ENCODE results near the gene HTR4.

The HTR4 gene

GRCh38 chr5:148491015-148491792 is 163.1 kb downstream of the HTR4 start:
- Histone ChIP-seq H3K9ac (ENCODE audit: low read depth in 1 of 2, low read length in 2 of 2) (no peak overlapping the region), H3K9me3 (ENCODE audit: control insufficient read depth in 1 of 2, low read length in 2 of 2) (no peaks in the 10 kb centered on the region), H3K27me3 (ENCODE audit: control insufficient read depth in 1 of 2, insufficient read depth in 2 of 2, low read length in 2 of 2) (no peaks in the 10 kb centered on the region), H3K4me1 (ENCODE audit: control insufficient read depth in 1 of 2, insufficient read depth in 2 of 2, low read length in 2 of 2) (no peaks in the 10 kb centered on the region), H3K36me3 (ENCODE audit: control insufficient read depth in 1 of 2, insufficient read depth in 2 of 2, low read length in 2 of 2) (peaks cover 0 to 2% of the 10 kb centered on the region in 2 donors), H3K4me3 (ENCODE audit: low read depth in 1 of 2, low read length in 2 of 2) (no peak overlapping the region), H3K27ac (ENCODE audit: low read depth, low read length) (no peak overlapping the region)

GRCh38 chr5:148488757-148489156 is 165.6 kb downstream of the HTR4 start:
- Histone ChIP-seq H3K27ac (ENCODE audit: low read depth, low read length) (no peak overlapping the region), H3K4me3 (ENCODE audit: low read depth in 1 of 2, low read length in 2 of 2) (no peak overlapping the region), H3K36me3 (ENCODE audit: control insufficient read depth in 1 of 2, insufficient read depth in 2 of 2, low read length in 2 of 2) (peaks cover 0 to 2% of the 10 kb centered on the region in 2 donors), H3K9ac (ENCODE audit: low read depth in 1 of 2, low read length in 2 of 2) (no peak overlapping the region), H3K27me3 (ENCODE audit: control insufficient read depth in 1 of 2, insufficient read depth in 2 of 2, low read length in 2 of 2) (no peaks in the 10 kb centered on the region), H3K9me3 (ENCODE audit: control insufficient read depth in 1 of 2, low read length in 2 of 2) (no peaks in the 10 kb centered on the region), H3K4me1 (ENCODE audit: control insufficient read depth in 1 of 2, insufficient read depth in 2 of 2, low read length in 2 of 2) (no peaks in the 10 kb centered on the region)

GRCh38 chr5:148486456-148486855 is 167.9 kb downstream of the HTR4 start:
- Histone ChIP-seq H3K4me1 (ENCODE audit: control insufficient read depth in 1 of 2, insufficient read depth in 2 of 2, low read length in 2 of 2) (no peaks in the 10 kb centered on the region), H3K9ac (ENCODE audit: low read depth in 1 of 2, low read length in 2 of 2) (no peak overlapping the region), H3K9me3 (ENCODE audit: control insufficient read depth in 1 of 2, low read length in 2 of 2) (no peaks in the 10 kb centered on the region), H3K27me3 (ENCODE audit: control insufficient read depth in 1 of 2, insufficient read depth in 2 of 2, low read length in 2 of 2) (no peaks in the 10 kb centered on the region), H3K4me3 (ENCODE audit: low read depth in 1 of 2, low read length in 2 of 2) (no peak overlapping the region), H3K27ac (ENCODE audit: low read depth, low read length) (no peak overlapping the region), H3K36me3 (ENCODE audit: control insufficient read depth in 1 of 2, insufficient read depth in 2 of 2, low read length in 2 of 2) (no peaks in the 10 kb centered on the region)

- no peak overlapping the region for H3K4me3 ChIP-seq (ENCODE audit: low read depth in 1 of 2, low read length in 2 of 2)
- H3K27ac ChIP-seq (ENCODE audit: low read depth, low read length), result no peak overlapping the region
- no peaks in the 10 kb centered on the region for H3K36me3 ChIP-seq (ENCODE audit: control insufficient read depth in 1 of 2, insufficient read depth in 2 of 2, low read length in 2 of 2)
- no peak overlapping the region for H3K9ac ChIP-seq (ENCODE audit: low read depth in 1 of 2, low read length in 2 of 2)
- H3K27me3 ChIP-seq (ENCODE audit: control insufficient read depth in 1 of 2, insufficient read depth in 2 of 2, low read length in 2 of 2), result no peaks in the 10 kb centered on the region
- H3K9me3 ChIP-seq (ENCODE audit: control insufficient read depth in 1 of 2, low read length in 2 of 2), result no peaks in the 10 kb centered on the region
- no peaks in the 10 kb centered on the region for H3K4me1 ChIP-seq (ENCODE audit: control insufficient read depth in 1 of 2, insufficient read depth in 2 of 2, low read length in 2 of 2)
Observed at GRCh38 chr5:148484651-148485050, 169.7 kb downstream of the HTR4 start.

GRCh38 chr5:148483750-148484149 is 170.6 kb downstream of the HTR4 start:
- no peak overlapping the region for H3K27ac ChIP-seq (ENCODE audit: low read depth, low read length)
- no peaks in the 10 kb centered on the region for H3K4me1 ChIP-seq (ENCODE audit: control insufficient read depth in 1 of 2, insufficient read depth in 2 of 2, low read length in 2 of 2)
- no peaks in the 10 kb centered on the region for H3K27me3 ChIP-seq (ENCODE audit: control insufficient read depth in 1 of 2, insufficient read depth in 2 of 2, low read length in 2 of 2)
- no peaks in the 10 kb centered on the region for H3K36me3 ChIP-seq (ENCODE audit: control insufficient read depth in 1 of 2, insufficient read depth in 2 of 2, low read length in 2 of 2)
- H3K4me3 ChIP-seq (ENCODE audit: low read depth in 1 of 2, low read length in 2 of 2), result no peak overlapping the region
- H3K9me3 ChIP-seq (ENCODE audit: control insufficient read depth in 1 of 2, low read length in 2 of 2), result no peaks in the 10 kb centered on the region
- H3K9ac ChIP-seq (ENCODE audit: low read depth in 1 of 2, low read length in 2 of 2), result no peak overlapping the region

GRCh38 chr5:148482697-148483462 is 171.4 kb downstream of the HTR4 start:
- Histone ChIP-seq H3K4me3 (ENCODE audit: low read depth in 1 of 2, low read length in 2 of 2) (no peak overlapping the region), H3K36me3 (ENCODE audit: control insufficient read depth in 1 of 2, insufficient read depth in 2 of 2, low read length in 2 of 2) (no peaks in the 10 kb centered on the region), H3K27me3 (ENCODE audit: control insufficient read depth in 1 of 2, insufficient read depth in 2 of 2, low read length in 2 of 2) (no peaks in the 10 kb centered on the region), H3K9me3 (ENCODE audit: control insufficient read depth in 1 of 2, low read length in 2 of 2) (no peaks in the 10 kb centered on the region), H3K9ac (ENCODE audit: low read depth in 1 of 2, low read length in 2 of 2) (no peak overlapping the region), H3K4me1 (ENCODE audit: control insufficient read depth in 1 of 2, insufficient read depth in 2 of 2, low read length in 2 of 2) (no peaks in the 10 kb centered on the region), H3K27ac (ENCODE audit: low read depth, low read length) (no peak overlapping the region)

GRCh38 chr5:148482196-148482595 is 172.1 kb downstream of the HTR4 start:
- no peak overlapping the region for H3K4me3 ChIP-seq (ENCODE audit: low read depth in 1 of 2, low read length in 2 of 2)
- H3K27ac ChIP-seq (ENCODE audit: low read depth, low read length), result no peak overlapping the region
- no peaks in the 10 kb centered on the region for H3K4me1 ChIP-seq (ENCODE audit: control insufficient read depth in 1 of 2, insufficient read depth in 2 of 2, low read length in 2 of 2)
- H3K36me3 ChIP-seq (ENCODE audit: control insufficient read depth in 1 of 2, insufficient read depth in 2 of 2, low read length in 2 of 2), result no peaks in the 10 kb centered on the region
- no peaks in the 10 kb centered on the region for H3K27me3 ChIP-seq (ENCODE audit: control insufficient read depth in 1 of 2, insufficient read depth in 2 of 2, low read length in 2 of 2)
- no peaks in the 10 kb centered on the region for H3K9me3 ChIP-seq (ENCODE audit: control insufficient read depth in 1 of 2, low read length in 2 of 2)
- no peak overlapping the region for H3K9ac ChIP-seq (ENCODE audit: low read depth in 1 of 2, low read length in 2 of 2)

- no peak overlapping the region for H3K9ac ChIP-seq (ENCODE audit: low read depth in 1 of 2, low read length in 2 of 2)
- H3K9me3 ChIP-seq (ENCODE audit: control insufficient read depth in 1 of 2, low read length in 2 of 2), result no peaks in the 10 kb centered on the region
- H3K36me3 ChIP-seq (ENCODE audit: control insufficient read depth in 1 of 2, insufficient read depth in 2 of 2, low read length in 2 of 2), result no peaks in the 10 kb centered on the region
- H3K27ac ChIP-seq (ENCODE audit: low read depth, low read length), result no peak overlapping the region
- H3K27me3 ChIP-seq (ENCODE audit: control insufficient read depth in 1 of 2, insufficient read depth in 2 of 2, low read length in 2 of 2), result no peaks in the 10 kb centered on the region
- H3K4me3 ChIP-seq (ENCODE audit: low read depth in 1 of 2, low read length in 2 of 2), result no peak overlapping the region
- no peaks in the 10 kb centered on the region for H3K4me1 ChIP-seq (ENCODE audit: control insufficient read depth in 1 of 2, insufficient read depth in 2 of 2, low read length in 2 of 2)
Observed at GRCh38 chr5:148477429-148477828, 176.9 kb downstream of the HTR4 start.

- no peaks in the 10 kb centered on the region for H3K27me3 ChIP-seq (ENCODE audit: control insufficient read depth in 1 of 2, insufficient read depth in 2 of 2, low read length in 2 of 2)
- H3K4me3 ChIP-seq (ENCODE audit: low read depth in 1 of 2, low read length in 2 of 2), result no peak overlapping the region
- no peaks in the 10 kb centered on the region for H3K4me1 ChIP-seq (ENCODE audit: control insufficient read depth in 1 of 2, insufficient read depth in 2 of 2, low read length in 2 of 2)
- H3K9me3 ChIP-seq (ENCODE audit: control insufficient read depth in 1 of 2, low read length in 2 of 2), result no peaks in the 10 kb centered on the region
- H3K9ac ChIP-seq (ENCODE audit: low read depth in 1 of 2, low read length in 2 of 2), result no peak overlapping the region
- H3K36me3 ChIP-seq (ENCODE audit: control insufficient read depth in 1 of 2, insufficient read depth in 2 of 2, low read length in 2 of 2), result no peaks in the 10 kb centered on the region
- no peak overlapping the region for H3K27ac ChIP-seq (ENCODE audit: low read depth, low read length)
Observed at GRCh38 chr5:148476302-148476701, 178.0 kb downstream of the HTR4 start.

- no peaks in the 10 kb centered on the region for H3K36me3 ChIP-seq (ENCODE audit: control insufficient read depth in 1 of 2, insufficient read depth in 2 of 2, low read length in 2 of 2)
- no peak overlapping the region for H3K4me3 ChIP-seq (ENCODE audit: low read depth in 1 of 2, low read length in 2 of 2)
- H3K9me3 ChIP-seq (ENCODE audit: control insufficient read depth in 1 of 2, low read length in 2 of 2), result no peaks in the 10 kb centered on the region
- no peaks in the 10 kb centered on the region for H3K27me3 ChIP-seq (ENCODE audit: control insufficient read depth in 1 of 2, insufficient read depth in 2 of 2, low read length in 2 of 2)
- H3K9ac ChIP-seq (ENCODE audit: low read depth in 1 of 2, low read length in 2 of 2), result no peak overlapping the region
- H3K27ac ChIP-seq (ENCODE audit: low read depth, low read length), result no peak overlapping the region
- H3K4me1 ChIP-seq (ENCODE audit: control insufficient read depth in 1 of 2, insufficient read depth in 2 of 2, low read length in 2 of 2), result no peaks in the 10 kb centered on the region
Observed at GRCh38 chr5:148474025-148474511, 180.3 kb downstream of the HTR4 start.
